Naive thymus-derived CD4-positive, alpha-beta T cell (primary cell): Measurements from ENCODE around the gene VRK3. TPM values are rescaled to one million over a fixed set of nuclear protein-coding genes. Genes with fewer than 3 reads are reported as not detected.
A peak's percentile ranks its signal among the peaks of the same experiment; 100 is the strongest.

Experiments
- ATAC-seq: fragments of 150-1000 bp; cut with Tn5 transposase; 2 replicates; pipeline ENCODE4 v1.10.0; 2021; ENCODE audit warnings: mild to moderate bottlenecking, moderate library complexity
- CTCF ChIA-PET: fragments of 350-600 bp; sonication (Branson Sonifier 250); formaldehyde crosslinking; loops from one replicate; lab custom pipeline; 2021; ENCODE audit warnings: antibody characterized with exemption; lab: Charles Lee
- POLR2A ChIA-PET: fragments of 350-600 bp; sonication (Branson Sonifier 250); formaldehyde crosslinking; loops from one replicate; lab custom pipeline; 2021; ENCODE audit warnings: antibody characterized with exemption, inconsistent platforms; lab: Charles Lee
- DNase-seq, 9 donors: peaks; one replicate each; pipeline versions ENCODE4 v3.0.0 to v3.0.0-alpha.2; 2020 to 2022; ENCODE audit warnings: mixed read lengths in 1 of 9
- H3K27ac ChIP-seq: one replicate; pipeline ENCODE4 v1.7.0; 2013; ENCODE audit warnings: mild to moderate bottlenecking, low read depth, low read length, moderate library complexity
- H3K27me3 ChIP-seq, 2 donors: one replicate each; pipeline ENCODE4 v1.7.0; 2013; ENCODE audit warnings: low read length in 2 of 2, mild to moderate bottlenecking in 2 of 2, moderate library complexity in 2 of 2; ENCODE audit not compliant: control insufficient read depth in 2 of 2, insufficient read depth in 2 of 2
- H3K36me3 ChIP-seq, 3 experiments: 1 replicate in 2 of 3; 2 replicates in 1 of 3; pipeline ENCODE4 v1.7.0; 2013; ENCODE audit warnings: low read length in 3 of 3, mild to moderate bottlenecking in 3 of 3, moderate library complexity in 1 of 3; ENCODE audit not compliant: insufficient read depth in 3 of 3, control insufficient read depth in 2 of 3
- H3K4me1 ChIP-seq, 2 donors: one replicate each; pipeline ENCODE4 v1.7.0; 2013; ENCODE audit warnings: low read length in 2 of 2, mild to moderate bottlenecking in 2 of 2, moderate library complexity in 1 of 2; ENCODE audit not compliant: control insufficient read depth in 2 of 2, insufficient read depth in 2 of 2
- H3K4me3 ChIP-seq: 2 replicates; pipeline ENCODE4 v1.7.0; 2013; ENCODE audit warnings: mild to moderate bottlenecking, low read length
- H3K9me3 ChIP-seq, 3 experiments: 1 replicate in 2 of 3; 2 replicates in 1 of 3; pipeline ENCODE4 v1.7.0; 2013; ENCODE audit warnings: low read length in 3 of 3; ENCODE audit not compliant: control insufficient read depth in 2 of 3
- H3K27ac Mint-ChIP-seq, 9 donors: one replicate each; pipeline ENCODE4 v1.8.0; 2020 to 2022; ENCODE audit warnings: mixed read lengths in 9 of 9, mild to moderate bottlenecking in 8 of 9, moderate library complexity in 5 of 9, inconsistent platforms in 2 of 9
- H3K27me3 Mint-ChIP-seq, 5 donors: one replicate each; pipeline ENCODE4 v1.8.0; 2021 to 2022; ENCODE audit warnings: mixed read lengths in 5 of 5, mild to moderate bottlenecking in 1 of 5
- H3K36me3 Mint-ChIP-seq, 5 donors: one replicate each; pipeline ENCODE4 v1.8.0; 2020 to 2022; ENCODE audit warnings: mixed read lengths in 5 of 5, mild to moderate bottlenecking in 3 of 5, inconsistent platforms in 1 of 5
- H3K4me1 Mint-ChIP-seq, 7 donors: one replicate each; pipeline ENCODE4 v1.8.0; 2020 to 2022; ENCODE audit warnings: mixed read lengths in 7 of 7, mild to moderate bottlenecking in 3 of 7, inconsistent platforms in 1 of 7
- H3K4me3 Mint-ChIP-seq, 10 donors: one replicate each; pipeline ENCODE4 v1.8.0; 2020 to 2022; ENCODE audit warnings: mild to moderate bottlenecking in 10 of 10, mixed read lengths in 10 of 10, moderate library complexity in 6 of 10, inconsistent platforms in 2 of 10
- H3K9me3 Mint-ChIP-seq, 11 donors: one replicate each; pipeline ENCODE4 v1.8.0; 2020 to 2022; ENCODE audit warnings: mixed read lengths in 11 of 11, mild to moderate bottlenecking in 4 of 11, inconsistent platforms in 1 of 11, moderate library complexity in 1 of 11
- intact Hi-C, 2 donors: fragments of 100-400 bp; cut with micrococcal nuclease; formaldehyde crosslinking; loops; one replicate each; pipeline ENCODE4 v1.15.1; 2023
- polyA plus RNA-seq, 2 donors: library from polyadenylated mRNA; unstranded; fragments of 300-500 nt; fragmentation: Illumina TruSeq; gene quantifications; one replicate each; pipeline ENCODE4 v1.2.3, GENCODE V29; 2021
- total RNA-seq, 6 experiments: library from RNA in 5 of 6; stranded (reverse) in 5 of 6; gene quantifications; 1 replicate in 5 of 6; 2 replicates in 1 of 6; pipeline ENCODE4 v1.2.3 and lab custom pipeline; 2021 to 2026

Gene VRK3
- total and polyA plus RNA-seq, 7 experiments from 2014 or later = 70.6 to 121 (median 84.7) TPM

DNA sequence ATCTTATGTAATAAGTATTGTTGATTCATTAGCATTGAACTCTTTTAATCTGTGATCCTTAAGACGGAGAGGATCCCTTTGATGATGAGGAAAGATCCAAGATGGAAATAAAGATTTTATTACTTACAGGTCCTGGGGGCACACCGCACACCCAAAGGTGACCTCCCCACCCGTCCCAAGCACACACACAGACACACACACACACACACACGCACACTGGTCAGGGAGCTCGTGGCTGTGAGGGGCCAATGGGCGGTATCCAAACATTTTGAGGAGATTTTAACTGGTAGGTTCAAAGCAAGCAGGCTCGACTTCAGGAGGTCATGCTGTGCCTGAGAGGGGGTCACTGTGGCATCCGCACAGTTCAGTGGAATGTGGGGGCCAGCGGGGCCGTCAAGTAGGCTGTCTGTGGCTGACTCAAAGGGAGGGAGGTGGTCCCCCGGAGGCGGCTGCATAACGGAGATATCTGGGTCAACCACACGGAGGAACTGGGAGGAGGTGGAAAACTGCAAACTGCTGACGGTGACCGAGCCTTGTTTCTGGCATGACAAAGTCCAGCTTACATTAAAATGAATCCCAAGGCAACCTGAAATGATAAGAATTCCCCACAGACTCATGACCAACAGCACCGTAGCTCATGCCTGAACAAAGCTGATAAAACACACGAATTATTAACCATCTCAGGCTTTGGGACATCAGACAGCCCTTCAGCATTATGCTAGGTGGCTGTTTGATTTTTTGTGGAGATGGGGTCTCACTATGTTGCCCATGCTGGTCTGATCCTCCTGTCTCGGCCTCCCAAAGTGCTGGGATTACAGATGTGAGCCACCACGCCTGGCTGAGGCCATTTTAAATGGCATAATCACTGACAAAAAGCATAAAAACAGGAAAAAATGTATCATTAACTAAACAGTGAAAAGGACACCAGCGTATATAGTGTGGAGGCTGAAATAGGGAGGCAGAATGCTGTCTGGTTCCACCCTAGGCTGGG is 43.3 kb downstream of the VRK3 start:
- no peak overlapping the region for H3K27ac ChIP-seq
- peaks cover 0 to 52% (median 3%) of the 10 kb centered on the region in 3 experiments for H3K36me3 ChIP-seq
- CTCF ChIA-PET = no interaction called here

DNA sequence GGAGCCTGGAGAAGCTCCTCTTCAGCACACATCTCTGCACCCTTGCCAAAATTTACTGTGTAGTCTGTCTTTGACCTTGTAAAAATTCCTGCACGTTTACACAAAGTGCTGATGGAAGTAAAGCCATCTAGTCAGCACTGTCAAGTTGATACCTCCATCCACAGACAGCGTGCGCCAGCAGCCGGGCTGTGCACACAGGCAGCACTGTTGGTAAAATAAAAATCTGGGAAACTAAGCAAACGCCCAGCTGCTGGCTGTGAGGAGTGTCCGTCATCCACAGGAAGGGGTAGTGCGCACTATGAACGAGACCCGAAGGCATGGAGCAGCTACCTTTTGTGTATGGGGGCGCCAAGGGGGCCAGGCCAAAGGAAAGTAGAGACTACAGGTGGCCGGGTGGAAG is 46.8 kb downstream of the VRK3 start:
- H3K4me1 ChIP-seq = no peaks in the 10 kb centered on the region
- ATAC-seq (no peak), DNase-seq (no peak)
- Mint-ChIP-seq H3K4me3 (no peak overlapping the region), H3K4me1 (peaks cover 0 to 5% (median 2%) of the 10 kb centered on the region in 7 donors), H3K27me3 (no peaks in the 10 kb centered on the region), H3K36me3 (peaks cover 5 to 45% (median 8%) of the 10 kb centered on the region in 5 donors), H3K9me3 (peaks cover 0 to 2% (median 0%) of the 10 kb centered on the region in 11 donors), H3K27ac (no peak overlapping the region)
- intact Hi-C loops = no loop called here
- CTCF ChIA-PET = no interaction called here
- H3K4me3 ChIP-seq = no peak overlapping the region
- POLR2A ChIA-PET = interaction anchor here (0.6 kb wide), 1 partner anchor 159 kb away, joined by 3 read pairs; no protein-coding TSS in a partner anchor
- peaks cover 6 to 55% (median 7%) of the 10 kb centered on the region in 3 experiments for H3K36me3 ChIP-seq
- H3K27ac ChIP-seq = no peak overlapping the region
- no peaks in the 10 kb centered on the region for H3K27me3 ChIP-seq
- H3K9me3 ChIP-seq = no peaks in the 10 kb centered on the region

More for the DNA sequence above, 43.3 kb downstream of the VRK3 start:
- Mint-ChIP-seq H3K27ac (no peak overlapping the region), H3K4me1 (peaks cover 0 to 7% (median 0%) of the 10 kb centered on the region in 7 donors), H3K9me3 (peaks cover 0 to 3% (median 0%) of the 10 kb centered on the region in 11 donors), H3K36me3 (peaks cover 8 to 43% (median 16%) of the 10 kb centered on the region in 5 donors), H3K4me3 (no peak overlapping the region), H3K27me3 (no peaks in the 10 kb centered on the region)
- no peaks in the 10 kb centered on the region for H3K4me1 ChIP-seq
- POLR2A ChIA-PET = interaction anchor here (0.6 kb wide), 1 partner anchor 1025 kb away, joined by 5 read pairs; no protein-coding TSS in a partner anchor
- ATAC-seq = no peak
- no peaks in the 10 kb centered on the region for H3K27me3 ChIP-seq
- no peak for DNase-seq
- H3K9me3 ChIP-seq = no peaks in the 10 kb centered on the region
- intact Hi-C loops = loop anchor here in 1 of 2 donors (10.0 kb wide), 1 partner anchor 117 kb away; the partner anchor contains the start of gene PNKP
- H3K4me3 ChIP-seq = no peak overlapping the region

DNA sequence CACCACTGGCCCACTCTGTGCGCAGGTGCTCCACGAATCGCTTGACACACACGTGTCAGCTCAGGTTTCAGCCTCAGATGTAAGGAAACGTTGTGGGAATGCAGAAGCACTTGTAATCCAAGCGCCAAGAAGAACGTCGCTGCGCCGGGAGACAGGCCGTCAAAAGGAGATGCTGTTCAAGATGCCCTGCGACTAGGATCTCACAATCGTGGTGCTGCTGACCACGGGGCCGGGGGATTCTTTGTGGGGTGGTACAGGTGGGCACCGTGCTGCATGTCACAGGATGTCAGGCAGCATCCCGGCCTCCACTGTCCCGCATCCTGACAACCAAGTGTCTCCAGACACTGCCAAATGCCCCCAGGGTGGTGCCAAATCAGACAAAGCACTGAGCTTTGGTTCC is 47.3 kb downstream of the VRK3 start:
- no peaks in the 10 kb centered on the region for H3K27me3 ChIP-seq
- Mint-ChIP-seq H3K27ac (no peak overlapping the region), H3K27me3 (no peaks in the 10 kb centered on the region), H3K4me3 (no peak overlapping the region), H3K36me3 (peaks cover 5 to 46% (median 8%) of the 10 kb centered on the region in 5 donors), H3K9me3 (peaks cover 0 to 2% (median 0%) of the 10 kb centered on the region in 11 donors), H3K4me1 (peaks cover 0 to 9% (median 5%) of the 10 kb centered on the region in 7 donors)
- ATAC-seq (no peak), DNase-seq (no peak)
- intact Hi-C loops = no loop called here
- ChIA-PET POLR2A (no interaction called here), CTCF (interaction anchor here (1.0 kb wide), 1 partner anchor 39 kb away, joined by 6 read pairs; no protein-coding TSS in a partner anchor)
- H3K36me3 ChIP-seq = peaks cover 6 to 58% (median 7%) of the 10 kb centered on the region in 3 experiments
- H3K9me3 ChIP-seq = no peaks in the 10 kb centered on the region
- H3K27ac ChIP-seq = no peak overlapping the region
- H3K4me3 ChIP-seq = no peak overlapping the region
- no peaks in the 10 kb centered on the region for H3K4me1 ChIP-seq

DNA sequence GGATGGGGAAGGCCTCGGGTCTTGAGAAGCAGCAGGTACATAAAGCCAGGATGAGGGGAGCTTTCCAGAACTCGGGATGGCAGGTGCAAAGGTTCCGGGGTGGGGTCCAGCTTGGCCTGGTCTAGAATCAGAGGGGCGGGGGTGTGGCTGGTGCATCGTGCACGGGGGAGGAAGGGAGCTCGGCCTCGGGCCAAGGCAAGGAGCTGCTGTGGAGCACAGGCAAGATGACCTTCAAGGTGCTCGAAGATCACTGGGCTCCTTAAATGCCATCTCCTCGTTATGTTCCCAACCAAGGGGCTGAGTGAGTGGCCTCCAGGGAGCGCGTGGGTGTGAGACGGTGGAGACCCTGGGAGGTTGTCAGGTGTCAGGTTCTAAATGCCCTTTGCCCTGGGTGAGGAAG is 48.1 kb downstream of the VRK3 start:
- Mint-ChIP-seq H3K4me3 (no peak overlapping the region), H3K27me3 (no peaks in the 10 kb centered on the region), H3K36me3 (peaks cover 5 to 46% (median 8%) of the 10 kb centered on the region in 5 donors), H3K9me3 (peaks cover 0 to 2% (median 0%) of the 10 kb centered on the region in 11 donors), H3K27ac (peak overlapping the region in 1 of 9 donors; percentile 22), H3K4me1 (peaks cover 0 to 9% (median 5%) of the 10 kb centered on the region in 7 donors)
- intact Hi-C loops = no loop called here
- CTCF ChIA-PET = interaction anchor here (1.0 kb wide), 1 partner anchor 38 kb away, joined by 6 read pairs; no protein-coding TSS in a partner anchor
- DNase-seq (no peak), ATAC-seq (no peak)
- no peaks in the 10 kb centered on the region for H3K27me3 ChIP-seq
- peaks cover 6 to 56% (median 7%) of the 10 kb centered on the region in 3 experiments for H3K36me3 ChIP-seq
- H3K9me3 ChIP-seq = no peaks in the 10 kb centered on the region
- POLR2A ChIA-PET = no interaction called here
- H3K27ac ChIP-seq = no peak overlapping the region
- H3K4me3 ChIP-seq = no peak overlapping the region
- H3K4me1 ChIP-seq = no peaks in the 10 kb centered on the region

DNA sequence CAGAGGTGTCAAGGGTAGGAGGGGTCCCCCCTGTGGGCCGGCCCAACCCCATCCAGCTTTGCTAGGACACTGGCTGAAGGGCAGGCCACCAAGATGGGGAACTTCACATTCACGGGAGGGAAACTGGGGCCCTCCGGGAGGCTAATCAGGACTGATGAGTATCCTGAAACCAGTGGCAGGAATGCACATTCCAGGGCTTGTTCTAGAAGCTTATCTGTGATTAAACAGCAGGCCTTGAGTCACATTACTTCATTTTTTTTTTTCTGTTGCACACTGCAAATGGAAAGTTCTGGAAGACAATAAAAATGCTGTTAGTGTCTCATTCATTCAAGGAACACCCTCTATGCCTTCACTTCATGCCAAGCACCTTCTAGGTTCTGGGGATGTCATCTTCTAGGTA is 48.7 kb downstream of the VRK3 start:
- Histone ChIP-seq H3K27ac (no peak overlapping the region), H3K4me3 (no peak overlapping the region), H3K36me3 (peaks cover 6 to 50% (median 7%) of the 10 kb centered on the region in 3 experiments), H3K9me3 (no peaks in the 10 kb centered on the region), H3K4me1 (no peaks in the 10 kb centered on the region), H3K27me3 (no peaks in the 10 kb centered on the region)
- Mint-ChIP-seq H3K27ac (peak overlapping the region in 1 of 9 donors; percentile 22), H3K4me3 (no peak overlapping the region), H3K4me1 (peaks cover 0 to 9% (median 5%) of the 10 kb centered on the region in 7 donors), H3K9me3 (peaks cover 0 to 2% (median 0%) of the 10 kb centered on the region in 11 donors), H3K36me3 (peaks cover 4 to 42% (median 7%) of the 10 kb centered on the region in 5 donors), H3K27me3 (no peaks in the 10 kb centered on the region)
- no peak for DNase-seq
- intact Hi-C loops = no loop called here
- no peak for ATAC-seq
- ChIA-PET POLR2A (no interaction called here), CTCF (no interaction called here)

DNA sequence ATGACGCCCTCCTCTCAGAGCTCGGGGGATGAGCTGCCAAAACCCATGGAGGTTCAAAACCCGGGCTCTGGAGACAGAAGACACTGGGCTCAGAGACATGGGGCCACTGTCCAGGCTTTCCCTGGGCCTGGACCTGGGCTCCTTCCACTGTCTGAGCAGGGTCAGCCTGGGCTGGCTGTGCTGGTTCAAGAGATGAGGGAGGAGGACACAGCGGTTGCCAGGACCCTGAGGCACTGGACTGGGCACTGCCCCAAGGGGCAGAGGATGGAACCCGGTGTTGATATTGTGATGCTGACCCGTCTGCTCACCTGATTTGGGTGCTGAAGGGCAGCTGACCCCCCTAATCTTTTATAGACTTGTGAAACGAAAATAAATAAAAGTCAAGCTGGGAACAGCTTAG is 50.1 kb downstream of the VRK3 start:
- Mint-ChIP-seq H3K4me3 (no peak overlapping the region), H3K27me3 (no peaks in the 10 kb centered on the region), H3K4me1 (peaks cover 0 to 9% (median 5%) of the 10 kb centered on the region in 7 donors), H3K9me3 (peaks cover 0 to 2% (median 0%) of the 10 kb centered on the region in 11 donors), H3K36me3 (peaks cover 2 to 33% (median 7%) of the 10 kb centered on the region in 5 donors), H3K27ac (peak overlapping the region in 1 of 9 donors; percentile 3)
- ATAC-seq = no peak
- no peaks in the 10 kb centered on the region for H3K4me1 ChIP-seq
- no peak overlapping the region for H3K27ac ChIP-seq
- ChIA-PET CTCF (no interaction called here), POLR2A (no interaction called here)
- no peaks in the 10 kb centered on the region for H3K27me3 ChIP-seq
- H3K9me3 ChIP-seq = no peaks in the 10 kb centered on the region
- intact Hi-C loops = no loop called here
- peaks cover 6 to 49% (median 7%) of the 10 kb centered on the region in 3 experiments for H3K36me3 ChIP-seq
- DNase-seq = no peak
- H3K4me3 ChIP-seq = no peak overlapping the region
